MCF 10A (cell line): Measurements from ENCODE around the gene PBRM1. TPM values are rescaled to one million over a fixed set of nuclear protein-coding genes. Genes with fewer than 3 reads are reported as not detected.

Source experiments
- BruUV-seq: library from RNA; stranded (reverse); fragments of 400-500 nt; replicated peaks from 2 replicates; lab custom pipeline; 2021; lab: Mats Ljungman, UMichigan
- CTCF ChIA-PET: fragments of 300-600 bp; sonication (Branson Sonifier 250); formaldehyde crosslinking; extraction: SDS; loops from one replicate; lab custom pipeline; 2021; ENCODE audit warnings: antibody characterized with exemption, inconsistent platforms; lab: Yijun Ruan, JAX
- POLR2A ChIA-PET: fragments of 300-600, 350-650 bp; sonication (Branson Sonifier 250); formaldehyde crosslinking; extraction: SDS; loops from one replicate; lab custom pipeline; 2020; ENCODE audit warnings: antibody characterized with exemption, inconsistent platforms; lab: Yijun Ruan, JAX
- DNase-seq: peaks from one replicate; pipeline ENCODE4 v3.0.0-alpha.2; 2018; ENCODE audit not compliant: unreplicated experiment
- H3K27ac Mint-ChIP-seq: one replicate; pipeline ENCODE4 v1.8.0; 2022; ENCODE audit warnings: mild to moderate bottlenecking, low read depth, mixed read lengths; ENCODE audit not compliant: unreplicated experiment
- H3K27me3 Mint-ChIP-seq: one replicate; pipeline ENCODE4 v1.8.0; 2022; ENCODE audit warnings: mixed read lengths; ENCODE audit not compliant: insufficient read depth, unreplicated experiment
- H3K36me3 Mint-ChIP-seq: one replicate; pipeline ENCODE4 v1.8.0; 2022; ENCODE audit warnings: mild to moderate bottlenecking, moderate library complexity, mixed read lengths; ENCODE audit not compliant: insufficient read depth, unreplicated experiment
- H3K4me1 Mint-ChIP-seq: one replicate; pipeline ENCODE4 v1.8.0; 2022; ENCODE audit warnings: mixed read lengths; ENCODE audit not compliant: insufficient read depth, unreplicated experiment
- H3K4me3 Mint-ChIP-seq: one replicate; pipeline ENCODE4 v1.8.0; 2022; ENCODE audit warnings: mild to moderate bottlenecking, moderate library complexity, mixed read lengths; ENCODE audit not compliant: unreplicated experiment
- H3K9me3 Mint-ChIP-seq: one replicate; pipeline ENCODE4 v1.8.0; 2022; ENCODE audit warnings: mixed read lengths; ENCODE audit not compliant: unreplicated experiment
- CTCF ChIP-seq: fragments of 200-600 bp; IDR thresholded peaks from one replicate; pipeline ENCODE4 v1.8.0; 2022; ENCODE audit warnings: antibody characterized with exemption, mild to moderate bottlenecking; ENCODE audit not compliant: unreplicated experiment
- intact Hi-C: fragments of 100-400 bp; cut with micrococcal nuclease; formaldehyde crosslinking; loops from 2 replicates; pipeline ENCODE4 v1.14.1; 2022
- total RNA-seq: library from RNA; stranded (reverse); gene quantifications from 2 replicates; pipeline ENCODE4 v1.2.3, GENCODE V29; 2022

Gene PBRM1
- total RNA-seq, 1 experiment from 2014 or later, result 56.9 TPM

- CTCF ChIA-PET, result interaction anchor here (0.6 kb wide), 2 partner anchors 130 to 215 kb away, joined by 3 to 5 read pairs; no protein-coding TSS in a partner anchor
- no peaks in the 10 kb centered on the region for H3K27me3 Mint-ChIP-seq
- no TSS peak for BruUV-seq
Observed at GRCh38 chr3:52722491-52722890, 36.8 kb upstream of the PBRM1 start.

GRCh38 chr3:52721730-52722008 is 36.0 kb upstream of the PBRM1 start:
- no peak for DNase-seq
- H3K4me3 Mint-ChIP-seq, result no peak overlapping the region
- intact Hi-C loops, result no loop called here
- H3K27me3 Mint-ChIP-seq, result no peaks in the 10 kb centered on the region
- ChIA-PET POLR2A (no interaction called here), CTCF (no interaction called here)
- no TSS peak for BruUV-seq
- H3K4me1 Mint-ChIP-seq, result peaks cover 14% of the 10 kb centered on the region
- H3K27ac Mint-ChIP-seq, result no peak overlapping the region
- H3K9me3 Mint-ChIP-seq, result no peaks in the 10 kb centered on the region
- H3K36me3 Mint-ChIP-seq, result peaks cover 16% of the 10 kb centered on the region
- TF ChIP-seq CTCF, result no peak

More at GRCh38 chr3:52722491-52722890, 36.8 kb upstream of the PBRM1 start:
- POLR2A ChIA-PET, result interaction anchor here (0.7 to 1.4 kb wide), 3 partner anchors 11 to 49 kb away, joined by 3 to 6 read pairs (median 4); partner anchors contain the start of gene NEK4
- H3K9me3 Mint-ChIP-seq, result no peaks in the 10 kb centered on the region
- H3K27ac Mint-ChIP-seq, result no peak overlapping the region
- peak; percentile 29 for DNase-seq
- intact Hi-C loops, result no loop called here
- H3K4me1 Mint-ChIP-seq, result peaks cover 14% of the 10 kb centered on the region
- H3K36me3 Mint-ChIP-seq, result peaks cover 19% of the 10 kb centered on the region
- TF ChIP-seq CTCF, result no peak
- no peak overlapping the region for H3K4me3 Mint-ChIP-seq

- CTCF ChIA-PET, result interaction anchor here (1.0 to 1.4 kb wide), 2 partner anchors 14 to 90 kb away, joined by 3 to 4 read pairs; no protein-coding TSS in a partner anchor
- Mint-ChIP-seq H3K27ac (no peak overlapping the region), H3K4me1 (peaks cover 14% of the 10 kb centered on the region), H3K4me3 (no peak overlapping the region), H3K9me3 (no peaks in the 10 kb centered on the region), H3K27me3 (no peaks in the 10 kb centered on the region), H3K36me3 (peaks cover 16% of the 10 kb centered on the region)
- DNase-seq, result no peak
- no TSS peak for BruUV-seq
- intact Hi-C loops, result no loop called here
- TF ChIP-seq CTCF, result no peak
- POLR2A ChIA-PET, result interaction anchor here (1.0 kb wide), 1 partner anchor 11 kb away, joined by 3 read pairs; no protein-coding TSS in a partner anchor
Observed at GRCh38 chr3:52721002-52721729, 35.5 kb upstream of the PBRM1 start.

GRCh38 chr3:52719618-52720017 is 33.9 kb upstream of the PBRM1 start:
- no peak overlapping the region for H3K27ac Mint-ChIP-seq
- H3K4me1 Mint-ChIP-seq, result peaks cover 14% of the 10 kb centered on the region
- no peaks in the 10 kb centered on the region for H3K27me3 Mint-ChIP-seq
- no peak for DNase-seq
- intact Hi-C loops, result no loop called here
- H3K4me3 Mint-ChIP-seq, result no peak overlapping the region
- TF ChIP-seq CTCF, result no peak
- H3K36me3 Mint-ChIP-seq, result peaks cover 22% of the 10 kb centered on the region
- CTCF ChIA-PET, result interaction anchor here (0.7 kb wide), 1 partner anchor 182 kb away, joined by 4 read pairs; no protein-coding TSS in a partner anchor
- BruUV-seq, result no TSS peak
- H3K9me3 Mint-ChIP-seq, result no peaks in the 10 kb centered on the region
- POLR2A ChIA-PET, result interaction anchor here (1.1 kb wide), 1 partner anchor 14 kb away, joined by 3 read pairs; the partner anchor contains the start of gene SPCS1
